CD4-positive, alpha-beta memory T cell (primary cell): Measurements from ENCODE around the gene ASGR1. TPM values are rescaled to one million over a fixed set of nuclear protein-coding genes. Genes with fewer than 3 reads are reported as not detected.

ENCODE experiments used
- CTCF ChIA-PET: fragments of 350-600 bp; sonication (Branson Sonifier 250); formaldehyde crosslinking; loops from one replicate; lab custom pipeline; 2021; ENCODE audit warnings: inconsistent platforms; ENCODE audit not compliant: partially characterized antibody; lab: Charles Lee
- POLR2A ChIA-PET: fragments of 350-600 bp; sonication (Branson Sonifier 250); formaldehyde crosslinking; loops from one replicate; lab custom pipeline; 2021; ENCODE audit not compliant: partially characterized antibody; lab: Charles Lee
- DNase-seq, 5 donors: peaks; one replicate each; pipeline versions ENCODE4 v3.0.0 to v3.0.0-alpha.2; 2020 to 2022; ENCODE audit warnings: mixed read lengths in 1 of 5
- H3K27ac ChIP-seq: one replicate; pipeline ENCODE4 v1.7.0; 2013; ENCODE audit warnings: low read depth, low read length
- H3K27me3 ChIP-seq: 2 replicates; pipeline ENCODE4 v1.7.0; 2013; ENCODE audit warnings: mild to moderate bottlenecking, low read length, moderate library complexity; ENCODE audit not compliant: insufficient read depth
- H3K36me3 ChIP-seq: 2 replicates; pipeline ENCODE4 v1.7.0; 2013; ENCODE audit warnings: mild to moderate bottlenecking, low read length, moderate library complexity; ENCODE audit not compliant: insufficient read depth
- H3K4me1 ChIP-seq: 2 replicates; pipeline ENCODE4 v1.7.0; 2013; ENCODE audit warnings: mild to moderate bottlenecking, low read length, moderate library complexity; ENCODE audit not compliant: insufficient read depth
- H3K4me3 ChIP-seq, 2 donors: one replicate each; pipeline ENCODE4 v1.7.0; 2013; ENCODE audit warnings: low read length in 2 of 2, mild to moderate bottlenecking in 1 of 2
- H3K9me3 ChIP-seq, 2 donors: one replicate each; pipeline ENCODE4 v1.7.0; 2013; ENCODE audit warnings: low read length in 2 of 2, control low read depth in 1 of 2; ENCODE audit not compliant: control insufficient read depth in 1 of 2
- H3K27ac Mint-ChIP-seq, 7 donors: one replicate each; pipeline ENCODE4 v1.8.0; 2020 to 2021; ENCODE audit warnings: mixed read lengths in 7 of 7, mild to moderate bottlenecking in 6 of 7, inconsistent platforms in 3 of 7, moderate library complexity in 3 of 7
- H3K27me3 Mint-ChIP-seq, 2 donors: one replicate each; pipeline ENCODE4 v1.8.0; 2020 to 2021; ENCODE audit warnings: mixed read lengths in 2 of 2
- H3K36me3 Mint-ChIP-seq, 2 donors: one replicate each; pipeline ENCODE4 v1.8.0; 2020 to 2021; ENCODE audit warnings: mixed read lengths in 2 of 2, inconsistent platforms in 1 of 2, mild to moderate bottlenecking in 1 of 2
- H3K4me1 Mint-ChIP-seq, 4 donors: one replicate each; pipeline ENCODE4 v1.8.0; 2020 to 2021; ENCODE audit warnings: mixed read lengths in 4 of 4, mild to moderate bottlenecking in 1 of 4
- H3K4me3 Mint-ChIP-seq, 8 donors: one replicate each; pipeline ENCODE4 v1.8.0; 2020 to 2021; ENCODE audit warnings: mixed read lengths in 8 of 8, mild to moderate bottlenecking in 7 of 8, moderate library complexity in 6 of 8, inconsistent platforms in 3 of 8
- H3K9me3 Mint-ChIP-seq, 8 donors: one replicate each; pipeline ENCODE4 v1.8.0; 2020 to 2021; ENCODE audit warnings: mixed read lengths in 8 of 8, mild to moderate bottlenecking in 5 of 8, inconsistent platforms in 3 of 8, moderate library complexity in 1 of 8
- intact Hi-C: fragments of 100-400 bp; cut with micrococcal nuclease; formaldehyde crosslinking; loops from one replicate; pipeline ENCODE4 v1.15.1; 2023
- polyA plus RNA-seq, 2 donors: library from polyadenylated mRNA; unstranded; fragments of 300-500 nt; fragmentation: Illumina TruSeq; gene quantifications; one replicate each; pipeline ENCODE4 v1.2.3, GENCODE V29; 2021
- total RNA-seq, 2 experiments: library from RNA; stranded (reverse); gene quantifications; one replicate each; pipeline ENCODE4 v1.2.3, GENCODE V29; 2021

Gene ASGR1
- total and polyA plus RNA-seq, 4 experiments from 2014 or later: not detected

DNA sequence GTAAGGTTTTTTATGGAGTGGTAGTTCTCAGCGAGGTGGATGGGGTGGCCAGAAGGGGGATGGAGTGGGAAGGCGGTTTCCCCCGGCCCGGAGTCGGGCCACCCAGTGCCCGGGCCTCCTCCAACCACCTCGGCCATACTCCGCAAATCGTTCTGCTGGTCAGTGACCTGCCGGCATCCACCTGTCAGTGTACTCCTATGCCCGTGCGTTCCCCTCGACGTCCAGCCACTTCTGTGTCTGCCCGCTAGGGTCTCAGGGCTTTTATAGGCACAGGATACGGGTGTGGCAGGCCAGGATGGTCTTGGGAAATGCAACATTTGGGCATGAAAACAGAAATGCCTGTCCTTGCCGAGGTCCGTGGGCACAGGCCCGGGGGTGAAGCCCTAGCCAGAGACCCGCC lies 45.3 kb downstream of the ASGR1 start:
- intact Hi-C loops: loop anchor here (10.0 kb wide), 1 partner anchor 161 kb away; the partner anchor contains the start of gene YBX2
- H3K4me3 Mint-ChIP-seq: peak overlapping the region in 2 of 8 donors; percentile 84 to 85
- Histone ChIP-seq H3K9me3 (no peaks in the 10 kb centered on the region), H3K4me3 (no peak overlapping the region), H3K27ac (no peak overlapping the region), H3K36me3 (no peaks in the 10 kb centered on the region), H3K27me3 (no peaks in the 10 kb centered on the region), H3K4me1 (peaks cover 22% of the 10 kb centered on the region)
- H3K27me3 Mint-ChIP-seq: peaks cover 3 to 7% of the 10 kb centered on the region in 2 donors
- no peak for DNase-seq
- ChIA-PET CTCF (interaction anchor here (0.9 to 13.1 kb wide), 9 partner anchors 9 to 223 kb away, joined by 3 to 430 read pairs (median 4); partner anchors contain the start of gene SLC16A11), POLR2A (interaction anchor here (1.4 to 4.2 kb wide), 5 partner anchors 82 to 98 kb away, joined by 3 to 41 read pairs (median 6); partner anchors contain the start of gene SLC16A13)
- H3K4me1 Mint-ChIP-seq: peaks cover 15 to 30% (median 23%) of the 10 kb centered on the region in 4 donors
- H3K36me3 Mint-ChIP-seq: no peaks in the 10 kb centered on the region
- H3K9me3 Mint-ChIP-seq: no peaks in the 10 kb centered on the region
- H3K27ac Mint-ChIP-seq: peak overlapping the region in 6 of 7 donors; percentile 23 to 94 (median 88)

DNA sequence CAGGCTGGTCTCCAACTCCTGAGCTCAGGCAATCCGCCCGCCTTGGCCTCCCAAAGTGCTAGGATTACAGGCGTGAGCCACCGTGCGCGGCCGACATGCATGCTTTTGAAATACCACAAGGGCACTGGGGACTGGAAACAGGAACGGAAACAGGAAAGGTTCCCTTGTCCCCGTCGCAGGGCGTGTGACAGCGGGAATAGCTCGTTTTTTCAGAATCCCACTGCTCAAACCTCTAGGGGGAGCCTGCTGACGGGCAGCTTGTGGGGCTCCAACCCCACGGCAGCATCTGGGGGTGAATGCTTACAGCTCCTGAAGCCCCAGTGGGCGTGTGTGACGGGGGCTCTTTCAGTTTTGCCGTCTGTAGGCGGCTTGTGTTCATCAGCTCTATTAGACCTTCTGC lies 45.7 kb downstream of the ASGR1 start:
- intact Hi-C loops: loop anchor here (10.0 kb wide), 1 partner anchor 161 kb away; the partner anchor contains the start of gene YBX2
- peak overlapping the region in 1 of 2 donors; percentile 47 for H3K4me3 ChIP-seq
- peaks cover 22% of the 10 kb centered on the region for H3K4me1 ChIP-seq
- Mint-ChIP-seq H3K4me1 (peaks cover 15 to 30% (median 23%) of the 10 kb centered on the region in 4 donors), H3K9me3 (no peaks in the 10 kb centered on the region), H3K36me3 (no peaks in the 10 kb centered on the region), H3K27me3 (peaks cover 3 to 7% of the 10 kb centered on the region in 2 donors), H3K27ac (peak overlapping the region in 6 of 7 donors; percentile 23 to 94 (median 92)), H3K4me3 (peak overlapping the region; percentile 11 to 85 (median 82))
- ChIA-PET CTCF (interaction anchor here (0.9 to 13.1 kb wide), 10 partner anchors 9 to 223 kb away, joined by 3 to 430 read pairs (median 5); partner anchors contain the start of gene SLC16A11), POLR2A (interaction anchor here (1.4 to 4.2 kb wide), 5 partner anchors 81 to 98 kb away, joined by 3 to 41 read pairs (median 6); partner anchors contain the start of gene SLC16A13)
- H3K9me3 ChIP-seq: no peaks in the 10 kb centered on the region
- no peaks in the 10 kb centered on the region for H3K36me3 ChIP-seq
- H3K27me3 ChIP-seq: no peaks in the 10 kb centered on the region
- no peak overlapping the region for H3K27ac ChIP-seq
- peak; percentile 24 to 46 (median 28) for DNase-seq

DNA sequence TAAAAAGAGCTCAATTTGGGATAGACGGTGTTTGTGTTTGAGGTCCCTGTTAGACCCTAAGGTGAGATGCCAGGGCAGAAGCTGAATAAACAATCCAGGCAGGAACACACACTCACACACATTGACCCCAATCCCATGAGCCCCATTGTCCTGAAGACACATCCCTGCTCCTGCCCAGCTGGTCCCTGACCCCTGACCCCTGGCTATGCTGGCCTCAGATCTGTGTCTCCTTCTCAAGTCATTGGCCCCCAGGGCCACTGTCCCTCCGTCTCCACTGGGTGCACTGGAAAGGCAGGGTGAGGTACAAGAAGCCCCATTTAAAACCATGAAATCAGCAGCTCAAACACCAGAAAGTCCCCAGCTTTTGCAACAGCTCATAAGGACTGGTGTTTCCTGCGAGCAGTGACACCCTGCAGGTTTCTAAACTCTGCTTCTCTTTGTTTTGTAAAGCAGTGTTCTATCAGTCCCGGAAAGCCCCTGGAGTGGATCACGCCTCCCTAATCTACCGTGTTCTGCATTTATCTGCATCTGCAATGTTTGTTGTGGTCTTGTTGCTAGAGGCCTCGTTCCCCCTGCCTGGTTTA lies 46.6 kb downstream of the ASGR1 start:
- peak overlapping the region; percentile 63 for H3K27ac ChIP-seq
- peaks cover 15 to 30% (median 23%) of the 10 kb centered on the region in 4 donors for H3K4me1 Mint-ChIP-seq
- peak; percentile 73 to 91 (median 79) for DNase-seq
- no peaks in the 10 kb centered on the region for H3K9me3 Mint-ChIP-seq
- intact Hi-C loops: loop anchor here (10.0 kb wide), 1 partner anchor 162 kb away; the partner anchor contains the start of gene YBX2
- peaks cover 2 to 7% of the 10 kb centered on the region in 2 donors for H3K27me3 Mint-ChIP-seq
- peaks cover 22% of the 10 kb centered on the region for H3K4me1 ChIP-seq
- H3K4me3 ChIP-seq: no peak overlapping the region
- peak overlapping the region; percentile 94 to 98 (median 96) for H3K27ac Mint-ChIP-seq
- POLR2A ChIA-PET: interaction anchor here (1.4 to 4.2 kb wide), 6 partner anchors 81 to 97 kb away, joined by 3 to 41 read pairs (median 6); partner anchors contain the start of gene SLC16A13
- no peaks in the 10 kb centered on the region for H3K36me3 Mint-ChIP-seq
- CTCF ChIA-PET: interaction anchor here (0.6 to 13.1 kb wide), 13 partner anchors 15 to 263 kb away, joined by 3 to 430 read pairs (median 3); partner anchors contain the start of gene SLC16A11
- no peaks in the 10 kb centered on the region for H3K36me3 ChIP-seq
- peak overlapping the region; percentile 33 to 84 (median 59) for H3K4me3 Mint-ChIP-seq
- no peaks in the 10 kb centered on the region for H3K9me3 ChIP-seq
- H3K27me3 ChIP-seq: no peaks in the 10 kb centered on the region

DNA sequence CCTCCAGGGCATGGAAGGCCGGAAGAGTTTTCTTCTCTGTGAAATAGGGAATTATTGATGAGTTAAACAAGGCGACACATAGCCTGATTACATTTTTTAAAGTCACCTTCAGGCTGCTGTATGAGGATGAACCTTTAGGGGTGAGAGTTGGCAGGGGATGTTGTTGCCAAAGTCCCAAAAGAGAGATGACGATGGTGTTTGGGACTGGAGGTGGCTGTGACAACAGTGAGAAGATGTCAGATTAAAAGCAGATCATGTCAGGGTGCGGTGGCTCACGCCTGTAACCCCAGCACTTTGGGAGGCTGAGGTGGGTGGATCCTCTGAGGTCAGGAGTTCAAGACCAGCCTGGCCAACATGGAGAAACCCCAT lies 47.8 kb downstream of the ASGR1 start:
- Histone ChIP-seq H3K27ac (no peak overlapping the region), H3K27me3 (no peaks in the 10 kb centered on the region), H3K36me3 (no peaks in the 10 kb centered on the region), H3K4me3 (no peak overlapping the region), H3K4me1 (peaks cover 22% of the 10 kb centered on the region), H3K9me3 (no peaks in the 10 kb centered on the region)
- H3K27me3 Mint-ChIP-seq: peaks cover 2 to 5% of the 10 kb centered on the region in 2 donors
- no peak for DNase-seq
- H3K4me3 Mint-ChIP-seq: no peak overlapping the region
- ChIA-PET POLR2A (interaction anchor here (2.7 to 4.2 kb wide), 2 partner anchors 85 to 96 kb away, joined by 12 to 41 read pairs; partner anchors contain the start of gene SLC16A13), CTCF (interaction anchor here (1.4 to 13.1 kb wide), 3 partner anchors 29 to 127 kb away, joined by 3 to 430 read pairs (median 3); partner anchors contain the start of gene SLC16A11)
- H3K4me1 Mint-ChIP-seq: peaks cover 15 to 29% (median 23%) of the 10 kb centered on the region in 4 donors
- H3K9me3 Mint-ChIP-seq: no peaks in the 10 kb centered on the region
- H3K36me3 Mint-ChIP-seq: no peaks in the 10 kb centered on the region
- intact Hi-C loops: loop anchor here (10.0 kb wide), 1 partner anchor 163 kb away; the partner anchor contains the start of gene YBX2
- H3K27ac Mint-ChIP-seq: peak overlapping the region in 6 of 7 donors; percentile 10 to 94 (median 86)

DNA sequence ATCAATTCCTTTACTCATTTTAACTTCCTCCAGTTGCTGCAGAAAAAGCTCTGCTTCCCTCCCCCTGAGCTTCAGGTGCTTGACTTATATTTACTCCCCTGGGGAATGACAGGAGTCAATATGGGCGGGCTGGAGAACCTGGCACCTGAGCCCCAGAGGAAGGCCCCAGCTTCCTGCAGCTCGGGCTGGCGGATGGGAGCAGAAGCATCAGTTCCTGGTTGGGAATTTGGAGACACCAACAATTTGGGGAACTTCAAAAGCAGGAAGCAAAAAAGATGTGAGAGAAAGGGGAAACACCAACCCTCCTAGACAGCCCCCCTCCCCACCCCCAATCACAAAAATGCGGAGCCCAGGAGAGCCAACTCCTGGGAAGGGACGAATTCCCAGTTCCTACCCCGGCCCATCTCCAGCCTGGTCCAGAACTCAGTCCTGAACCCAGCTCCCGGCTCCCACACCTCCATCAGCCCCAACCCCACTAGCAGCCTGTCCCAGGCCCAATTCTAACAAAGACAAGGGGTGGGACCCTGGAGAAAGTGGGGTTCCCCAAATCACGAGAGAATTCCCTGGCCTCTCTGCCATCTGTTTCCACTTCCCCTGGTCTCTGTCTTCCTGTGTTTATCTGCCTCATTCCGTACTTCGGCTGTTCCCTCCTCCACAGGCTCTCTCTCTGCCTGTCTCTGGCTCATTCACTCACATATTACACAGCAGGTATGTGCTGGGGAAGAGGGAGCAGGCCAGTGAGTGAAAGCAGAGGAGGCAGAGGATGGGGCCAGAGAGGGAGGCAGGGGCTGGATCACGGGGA lies 48.3 kb downstream of the ASGR1 start:
- Histone ChIP-seq H3K9me3 (no peaks in the 10 kb centered on the region), H3K4me3 (no peak overlapping the region), H3K36me3 (no peaks in the 10 kb centered on the region), H3K27me3 (no peaks in the 10 kb centered on the region), H3K4me1 (peaks cover 18% of the 10 kb centered on the region), H3K27ac (no peak overlapping the region)
- H3K9me3 Mint-ChIP-seq: no peaks in the 10 kb centered on the region
- DNase-seq: no peak
- peak overlapping the region in 2 of 8 donors; percentile 8 to 17 for H3K4me3 Mint-ChIP-seq
- H3K36me3 Mint-ChIP-seq: no peaks in the 10 kb centered on the region
- peaks cover 0 to 3% of the 10 kb centered on the region in 2 donors for H3K27me3 Mint-ChIP-seq
- peak overlapping the region; percentile 10 to 94 (median 85) for H3K27ac Mint-ChIP-seq
- ChIA-PET POLR2A (interaction anchor here (0.8 to 1.2 kb wide), 2 partner anchors 85 to 253 kb away, joined by 4 to 5 read pairs; no protein-coding TSS in a partner anchor), CTCF (no interaction called here)
- intact Hi-C loops: loop anchor here (10.0 kb wide), 1 partner anchor 164 kb away; the partner anchor contains the start of gene YBX2
- H3K4me1 Mint-ChIP-seq: peaks cover 12 to 24% (median 20%) of the 10 kb centered on the region in 4 donors

DNA sequence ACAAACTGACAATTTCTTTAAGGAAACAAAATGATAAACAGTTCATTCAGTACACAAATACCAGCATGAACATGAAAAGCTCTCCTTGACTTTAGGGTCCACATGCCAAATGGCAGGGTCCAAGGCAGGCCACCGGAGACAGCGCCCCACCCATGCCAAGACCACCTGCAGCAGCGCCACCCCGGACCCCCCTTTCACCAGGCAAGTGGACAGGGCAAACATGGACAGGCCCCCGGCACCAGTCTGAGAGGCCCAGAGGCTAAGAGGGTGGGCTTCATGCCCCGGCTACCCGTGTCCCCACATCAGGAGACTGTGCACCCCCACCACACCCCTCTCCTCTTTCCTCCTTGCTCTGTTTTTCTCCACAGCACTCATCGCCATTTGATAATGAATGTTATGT lies 49.9 kb downstream of the ASGR1 start:
- Mint-ChIP-seq H3K9me3 (no peaks in the 10 kb centered on the region), H3K27ac (peak overlapping the region in 1 of 7 donors; percentile 32), H3K4me3 (no peak overlapping the region), H3K27me3 (peaks cover 0 to 3% of the 10 kb centered on the region in 2 donors), H3K4me1 (peaks cover 12 to 24% (median 20%) of the 10 kb centered on the region in 4 donors), H3K36me3 (no peaks in the 10 kb centered on the region)
- POLR2A ChIA-PET: no interaction called here
- CTCF ChIA-PET: interaction anchor here (1.1 to 1.6 kb wide), 2 partner anchors 9 to 78 kb away, joined by 3 to 7 read pairs; no protein-coding TSS in a partner anchor
- no peaks in the 10 kb centered on the region for H3K27me3 ChIP-seq
- H3K4me1 ChIP-seq: peaks cover 17% of the 10 kb centered on the region
- H3K27ac ChIP-seq: no peak overlapping the region
- intact Hi-C loops: no loop called here
- H3K9me3 ChIP-seq: no peaks in the 10 kb centered on the region
- DNase-seq: no peak
- H3K4me3 ChIP-seq: no peak overlapping the region
- no peaks in the 10 kb centered on the region for H3K36me3 ChIP-seq
